Natural killer cell (primary cell): ENCODE measurements around the gene ZG16B. TPM values are rescaled to one million over a fixed set of nuclear protein-coding genes. Genes with fewer than 3 reads are reported as not detected.

Experiments
- ATAC-seq, 3 donors: fragments of 150-1000 bp in 2 of 3; fragments of 200-7000 bp in 1 of 3; cut with Tn5 transposase; 1 replicate in 1 of 3; 2 replicates in 2 of 3; pipeline ENCODE4 v1.10.0; 2021; ENCODE audit warnings: mild to moderate bottlenecking in 2 of 3, moderate library complexity in 2 of 3
- DNase-seq, 2 donors: peaks; one replicate each; pipeline versions ENCODE4 v3.0.0 to v3.0.0-alpha.2; 2013 to 2021; ENCODE audit warnings: mixed read lengths in 1 of 2
- H3K27ac ChIP-seq: one replicate; pipeline ENCODE4 v1.5.1; 2013; ENCODE audit warnings: mild to moderate bottlenecking, low read length
- H3K27me3 ChIP-seq: one replicate; pipeline ENCODE4 v1.6.1; 2013; ENCODE audit warnings: low read length; ENCODE audit not compliant: control insufficient read depth, insufficient read depth
- H3K36me3 ChIP-seq: one replicate; pipeline ENCODE4 v1.6.1; 2013; ENCODE audit warnings: low read length; ENCODE audit not compliant: control insufficient read depth, insufficient read depth
- H3K4me1 ChIP-seq: one replicate; pipeline ENCODE4 v1.6.1; 2013; ENCODE audit warnings: low read length; ENCODE audit not compliant: control insufficient read depth, insufficient read depth
- H3K4me3 ChIP-seq: one replicate; pipeline ENCODE4 v1.5.1; 2013; ENCODE audit warnings: low read length
- H3K9me3 ChIP-seq: one replicate; pipeline ENCODE4 v1.6.1; 2013; ENCODE audit warnings: low read length; ENCODE audit not compliant: control insufficient read depth, insufficient read depth
- H3K27ac Mint-ChIP-seq, 2 donors: one replicate each; pipeline ENCODE4 v1.8.0; 2022; ENCODE audit warnings: mild to moderate bottlenecking in 2 of 2, mixed read lengths in 2 of 2, moderate library complexity in 1 of 2
- H3K27me3 Mint-ChIP-seq, 2 donors: one replicate each; pipeline ENCODE4 v1.8.0; 2022; ENCODE audit warnings: low read depth in 2 of 2, mixed read lengths in 2 of 2
- H3K36me3 Mint-ChIP-seq: one replicate; pipeline ENCODE4 v1.8.0; 2022; ENCODE audit warnings: mixed read lengths
- H3K4me1 Mint-ChIP-seq, 2 donors: one replicate each; pipeline ENCODE4 v1.8.0; 2022; ENCODE audit warnings: mixed read lengths in 2 of 2
- H3K4me3 Mint-ChIP-seq: one replicate; pipeline ENCODE4 v1.8.0; 2022; ENCODE audit warnings: mild to moderate bottlenecking, moderate library complexity, mixed read lengths
- H3K9me3 Mint-ChIP-seq, 2 donors: one replicate each; pipeline ENCODE4 v1.8.0; 2022; ENCODE audit warnings: mixed read lengths in 2 of 2
- WGBS: methylation state at CpG from one replicate; pipeline ENCODE4 v1.1.7; 2013; ENCODE audit warnings: missing lambda C conversion rate; ENCODE audit not compliant: insufficient coverage; 5-methylcytosine and 5-hydroxymethylcytosine counted together
- intact Hi-C: fragments of 100-400 bp; cut with micrococcal nuclease; formaldehyde crosslinking; loops from one replicate; pipeline ENCODE4 v1.14.2; 2022
- total RNA-seq, 4 donors: library from RNA; stranded (reverse); fragments of 120-200 nt in 1 of 4; gene quantifications; one replicate each; pipeline versions ENCODE4 v1.2.3 to v1.2.4, GENCODE V29; 2013 to 2022
- TF ChIP-seq, protein P1 (sequence below): fragments of 200-600 bp; IDR thresholded peaks from one replicate; pipeline ENCODE4 v1.8.0; 2022; ENCODE audit warnings: antibody characterized with exemption

ZG16B gene
- total RNA-seq, 3 donors from 2014 or later (not counting 1 experiment from before 2014, with no cell fraction given): 0.78 to 1.5 (median 1.1) TPM

DNA sequence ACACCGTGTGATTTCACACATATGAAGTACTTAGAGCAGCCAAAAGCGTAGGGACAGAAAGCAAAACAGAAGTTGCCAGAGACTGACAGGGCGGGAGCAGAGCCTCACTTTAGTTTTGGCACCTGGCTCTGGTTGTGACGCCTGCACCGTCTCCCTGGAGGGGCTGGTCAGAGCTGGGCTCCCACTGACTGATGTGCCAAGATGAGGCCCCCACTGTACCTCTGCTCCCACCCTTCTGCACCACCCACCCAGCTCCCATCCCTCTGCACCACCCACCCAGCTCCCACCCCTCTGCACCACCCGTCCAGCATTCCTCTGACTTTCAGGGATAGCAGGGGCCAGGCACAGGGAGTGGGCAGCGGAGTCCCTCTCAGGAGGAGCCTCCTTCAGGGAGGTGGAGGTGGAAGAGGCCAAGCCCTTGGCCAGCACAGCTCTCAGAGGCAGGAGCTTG, 16.3 kb upstream of the ZG16B start:
- Histone ChIP-seq H3K27me3 (no peaks in the 10 kb centered on the region), H3K9me3 (no peaks in the 10 kb centered on the region), H3K4me3 (no peak overlapping the region), H3K4me1 (peaks cover 11% of the 10 kb centered on the region), H3K27ac (no peak overlapping the region), H3K36me3 (no peaks in the 10 kb centered on the region)
- Mint-ChIP-seq H3K36me3 (no peaks in the 10 kb centered on the region), H3K27me3 (peaks cover 0 to 2% of the 10 kb centered on the region in 2 donors), H3K27ac (no peak overlapping the region), H3K9me3 (no peaks in the 10 kb centered on the region), H3K4me1 (no peaks in the 10 kb centered on the region), H3K4me3 (no peak overlapping the region)
- intact Hi-C loops: no loop called here
- no peak for ATAC-seq
- no peak for DNase-seq
- TF ChIP-seq, protein P1, sequence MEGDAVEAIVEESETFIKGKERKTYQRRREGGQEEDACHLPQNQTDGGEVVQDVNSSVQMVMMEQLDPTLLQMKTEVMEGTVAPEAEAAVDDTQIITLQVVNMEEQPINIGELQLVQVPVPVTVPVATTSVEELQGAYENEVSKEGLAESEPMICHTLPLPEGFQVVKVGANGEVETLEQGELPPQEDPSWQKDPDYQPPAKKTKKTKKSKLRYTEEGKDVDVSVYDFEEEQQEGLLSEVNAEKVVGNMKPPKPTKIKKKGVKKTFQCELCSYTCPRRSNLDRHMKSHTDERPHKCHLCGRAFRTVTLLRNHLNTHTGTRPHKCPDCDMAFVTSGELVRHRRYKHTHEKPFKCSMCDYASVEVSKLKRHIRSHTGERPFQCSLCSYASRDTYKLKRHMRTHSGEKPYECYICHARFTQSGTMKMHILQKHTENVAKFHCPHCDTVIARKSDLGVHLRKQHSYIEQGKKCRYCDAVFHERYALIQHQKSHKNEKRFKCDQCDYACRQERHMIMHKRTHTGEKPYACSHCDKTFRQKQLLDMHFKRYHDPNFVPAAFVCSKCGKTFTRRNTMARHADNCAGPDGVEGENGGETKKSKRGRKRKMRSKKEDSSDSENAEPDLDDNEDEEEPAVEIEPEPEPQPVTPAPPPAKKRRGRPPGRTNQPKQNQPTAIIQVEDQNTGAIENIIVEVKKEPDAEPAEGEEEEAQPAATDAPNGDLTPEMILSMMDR: no peak
- 80% methylated on average over 6 of the region's 7 CpGs for WGBS

DNA sequence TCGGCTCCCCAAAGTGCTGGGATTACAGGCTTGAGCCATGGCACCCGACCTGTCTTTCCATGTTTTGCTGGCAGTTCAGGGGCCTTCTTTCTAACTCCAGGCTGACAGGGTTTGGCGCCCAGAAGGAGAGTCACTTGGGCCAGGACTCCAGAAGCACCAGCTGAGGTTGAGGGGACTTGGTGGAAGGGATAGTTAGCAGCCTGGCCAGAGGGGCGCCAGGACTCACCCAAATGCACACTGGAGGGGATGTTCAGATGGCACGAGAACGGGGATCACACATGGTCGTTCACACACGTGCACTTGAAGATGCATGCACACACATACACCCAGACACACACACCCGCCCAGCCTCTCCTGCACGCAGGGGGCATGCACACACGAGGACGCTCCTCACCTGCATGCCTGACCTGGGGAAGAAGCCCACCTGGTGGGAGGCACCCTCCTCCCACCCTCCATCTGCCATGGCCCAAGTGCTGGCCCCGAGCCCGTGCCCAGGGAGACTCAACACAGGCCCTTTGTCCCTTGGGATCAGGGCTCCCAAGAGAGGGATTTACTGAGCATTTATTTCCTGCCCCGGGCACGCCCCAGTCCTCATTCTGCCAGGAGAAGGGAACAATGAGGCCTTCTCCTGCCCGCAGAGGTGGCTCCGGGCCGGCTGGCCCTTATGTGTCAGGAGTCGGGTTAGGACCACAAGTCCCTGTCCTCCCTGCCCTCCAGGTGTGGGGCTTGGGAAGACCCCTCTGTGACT, 15.4 kb upstream of the ZG16B start:
- no peaks in the 10 kb centered on the region for H3K27me3 ChIP-seq
- no peak for DNase-seq
- TF ChIP-seq, protein P1: no peak
- Mint-ChIP-seq H3K27me3 (no peaks in the 10 kb centered on the region), H3K27ac (no peak overlapping the region), H3K4me3 (no peak overlapping the region), H3K9me3 (no peaks in the 10 kb centered on the region), H3K4me1 (no peaks in the 10 kb centered on the region), H3K36me3 (no peaks in the 10 kb centered on the region)
- H3K36me3 ChIP-seq: no peaks in the 10 kb centered on the region
- H3K4me3 ChIP-seq: no peak overlapping the region
- no peak for ATAC-seq
- H3K27ac ChIP-seq: no peak overlapping the region
- peaks cover 11% of the 10 kb centered on the region for H3K4me1 ChIP-seq
- no peaks in the 10 kb centered on the region for H3K9me3 ChIP-seq
- 86% methylated on average over 20 of the region's 20 CpGs for WGBS
- intact Hi-C loops: no loop called here

DNA sequence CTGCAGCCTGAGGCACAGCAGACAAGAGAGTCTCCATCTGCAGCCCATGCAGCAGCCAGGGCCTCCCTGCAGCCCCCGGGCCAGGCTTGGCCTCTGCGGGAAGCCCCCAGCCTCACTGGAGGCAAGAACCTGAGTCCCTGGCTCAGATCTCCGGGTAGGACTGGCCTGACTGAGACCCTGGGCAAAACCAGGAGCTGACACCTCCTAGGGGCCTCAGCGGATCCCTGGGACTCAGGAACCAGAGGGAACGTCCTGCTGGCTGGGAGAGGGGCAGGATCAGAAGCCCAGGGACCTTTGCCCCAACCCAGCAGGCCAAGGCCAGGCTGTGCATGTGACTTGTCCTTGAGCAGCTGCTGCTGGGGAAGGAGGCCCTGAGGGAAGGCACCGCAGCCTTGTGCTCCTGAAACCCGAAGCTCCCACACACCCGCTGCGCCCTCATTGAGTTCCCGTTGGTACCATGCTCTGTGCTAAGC, 14.8 kb upstream of the ZG16B start:
- no peak overlapping the region for H3K27ac ChIP-seq
- intact Hi-C loops: no loop called here
- H3K4me1 ChIP-seq: peaks cover 11% of the 10 kb centered on the region
- TF ChIP-seq, protein P1: no peak
- no peaks in the 10 kb centered on the region for H3K27me3 ChIP-seq
- no peak overlapping the region for H3K4me3 Mint-ChIP-seq
- no peak overlapping the region for H3K27ac Mint-ChIP-seq
- no peaks in the 10 kb centered on the region for H3K9me3 ChIP-seq
- DNase-seq (no peak), ATAC-seq (no peak)
- no peaks in the 10 kb centered on the region for H3K9me3 Mint-ChIP-seq
- no peaks in the 10 kb centered on the region for H3K27me3 Mint-ChIP-seq
- H3K4me1 Mint-ChIP-seq: no peaks in the 10 kb centered on the region
- H3K4me3 ChIP-seq: no peak overlapping the region
- 89% methylated on average over 10 of the region's 10 CpGs for WGBS
- no peaks in the 10 kb centered on the region for H3K36me3 Mint-ChIP-seq
- no peaks in the 10 kb centered on the region for H3K36me3 ChIP-seq
